Peyer's patch (tissue), 4 donors: ENCODE data around the gene DDRGK1. TPM values are rescaled to one million over a fixed set of nuclear protein-coding genes. Genes with fewer than 3 reads are reported as not detected.

Experiments
- DNase-seq, 3 donors: peaks; one replicate each; pipeline ENCODE4 v3.0.0-alpha.2; 2017 to 2019
- H3K27ac ChIP-seq, 4 donors: fragments of 200-600 bp; sonication (generic); one replicate each; pipeline ENCODE4 v1.5.1; 2016 to 2019
- H3K27me3 ChIP-seq, 2 donors: fragments of 200-600 bp; sonication (generic); one replicate each; pipeline ENCODE4 v1.5.1; 2019
- H3K36me3 ChIP-seq, 3 donors: fragments of 200-600 bp; sonication (generic); one replicate each; pipeline ENCODE4 v1.5.1; 2016 to 2019
- H3K4me1 ChIP-seq, 4 donors: fragments of 200-600 bp; sonication (generic); one replicate each; pipeline ENCODE4 v1.5.1; 2016 to 2019
- H3K4me3 ChIP-seq, 4 donors: fragments of 200-600 bp; sonication (generic); 1 replicate in 3 of 4; 2 replicates in 1 of 4; pipeline ENCODE4 v1.5.1; 2016 to 2019; ENCODE audit warnings: mild to moderate bottlenecking in 1 of 4
- H3K9me3 ChIP-seq, 4 donors: fragments of 200-600 bp; sonication (generic); one replicate each; pipeline ENCODE4 v1.5.1; 2016 to 2019; ENCODE audit warnings: mild to moderate bottlenecking in 1 of 4
- CTCF ChIP-seq, 6 experiments: fragments of 450-650 bp in 4 of 6; fragments of 200-600 bp in 2 of 6; sonication (generic) in 1 of 6; IDR thresholded peaks; one replicate each; pipeline ENCODE4 v1.5.1; 2017 to 2019; ENCODE audit warnings: antibody characterized with exemption in 6 of 6, mild to moderate bottlenecking in 3 of 6, moderate library complexity in 1 of 6
- POLR2A ChIP-seq, 2 donors: fragments of 450-650 bp; IDR thresholded peaks; one replicate each; pipeline ENCODE4 v1.5.1; 2017; ENCODE audit warnings: antibody characterized with exemption in 2 of 2, mild to moderate bottlenecking in 2 of 2, moderate library complexity in 2 of 2
- total RNA-seq, 4 donors: library from RNA; depleted of rRNA; stranded (reverse); fragments of >200 nt; gene quantifications; one replicate each; pipeline ENCODE4 v1.1.0, GENCODE V29; 2016

DDRGK1 gene
- total RNA-seq, 4 donors from 2014 or later, result 72.9 to 111 (median 92.5) TPM

- Histone ChIP-seq H3K4me3 (peak overlapping the region; percentile 78 to 98 (median 86)), H3K27ac (no peak overlapping the region), H3K9me3 (no peaks in the 10 kb centered on the region), H3K4me1 (peaks cover 0 to 7% (median 4%) of the 10 kb centered on the region in 4 donors), H3K27me3 (no peaks in the 10 kb centered on the region), H3K36me3 (peaks cover 0 to 21% (median 0%) of the 10 kb centered on the region in 3 donors)
- no peak for DNase-seq
- TF ChIP-seq POLR2A (IDR thresholded peaks at IDR 0.05), result no peak
- TF ChIP-seq CTCF (IDR thresholded peaks at IDR 0.05), result no peak
Measured at GRCh38 chr20:3210346-3210745, 5.9 kb upstream of the DDRGK1 start.

- no peak for TF ChIP-seq POLR2A (IDR thresholded peaks at IDR 0.05)
- TF ChIP-seq CTCF (IDR thresholded peaks at IDR 0.05), result no peak
- Histone ChIP-seq H3K4me3 (peak overlapping the region; percentile 78 to 98 (median 86)), H3K36me3 (peaks cover 0 to 16% (median 0%) of the 10 kb centered on the region in 3 donors), H3K27ac (peak overlapping the region; percentile 85 to 87 (median 86)), H3K4me1 (peaks cover 0 to 7% (median 4%) of the 10 kb centered on the region in 4 donors), H3K9me3 (no peaks in the 10 kb centered on the region), H3K27me3 (no peaks in the 10 kb centered on the region)
- no peak for DNase-seq
Measured at GRCh38 chr20:3209946-3210317, 5.5 kb upstream of the DDRGK1 start.

- Histone ChIP-seq H3K36me3 (peaks cover 0 to 11% (median 0%) of the 10 kb centered on the region in 3 donors), H3K9me3 (no peaks in the 10 kb centered on the region), H3K4me1 (peaks cover 0 to 7% (median 4%) of the 10 kb centered on the region in 4 donors), H3K4me3 (peak within 1 kb of the TSS; percentile 78 to 98 (median 86)), H3K27me3 (no peaks in the 10 kb centered on the region), H3K27ac (peak within 1 kb of the TSS; percentile 85 to 87 (median 86))
- TF ChIP-seq CTCF (IDR thresholded peaks at IDR 0.05) (peak in 1 of 6 experiments; percentile 14), POLR2A (IDR thresholded peaks at IDR 0.05) (peak in 1 of 2 donors; percentile 22)
- peak; percentile 53 to 75 (median 75) for DNase-seq
Measured at GRCh38 chr20:3209257-3209945, 4.9 kb upstream of the DDRGK1 start, which contains the start of gene ITPA. Gene ITPA, plus strand, starts transcription at chr20:3209498. Its CDS starts 54 bp downstream, at chr20:3209552.

GRCh38 chr20:3208786-3209256 lies 4.3 kb upstream of the DDRGK1 start:
- Histone ChIP-seq H3K4me3 (peak overlapping the region; percentile 78 to 98 (median 86)), H3K27me3 (no peaks in the 10 kb centered on the region), H3K4me1 (peaks cover 0 to 7% (median 4%) of the 10 kb centered on the region in 4 donors), H3K9me3 (no peaks in the 10 kb centered on the region), H3K27ac (peak overlapping the region; percentile 85 to 87 (median 86)), H3K36me3 (peaks cover 0 to 7% (median 0%) of the 10 kb centered on the region in 3 donors)
- DNase-seq, result no peak
- TF ChIP-seq POLR2A (IDR thresholded peaks at IDR 0.05), result no peak
- TF ChIP-seq CTCF (IDR thresholded peaks at IDR 0.05), result no peak

GRCh38 chr20:3203315-3204123 lies 963 bp downstream of the DDRGK1 start:
- H3K9me3 ChIP-seq, result no peaks in the 10 kb centered on the region
- peak overlapping the region; percentile 83 to 95 (median 90) for H3K27ac ChIP-seq
- peak; percentile 19 to 66 (median 57) for DNase-seq
- H3K36me3 ChIP-seq, result peaks cover 0 to 27% (median 0%) of the 10 kb centered on the region in 3 donors
- peak overlapping the region; percentile 67 to 91 (median 81) for H3K4me3 ChIP-seq
- no peak for TF ChIP-seq CTCF (IDR thresholded peaks at IDR 0.05)
- TF ChIP-seq POLR2A (IDR thresholded peaks at IDR 0.05), result no peak
- no peaks in the 10 kb centered on the region for H3K27me3 ChIP-seq
- H3K4me1 ChIP-seq, result peaks cover 0 to 15% (median 9%) of the 10 kb centered on the region in 4 donors
